HepG2 (cell line): ENCODE results near the gene ZNF524. TPM values are rescaled to one million over a fixed set of nuclear protein-coding genes. Genes with fewer than 3 reads are reported as not detected.

ENCODE experiments used
- ATAC-seq: fragments of 200-7000 bp; cut with Tn5 transposase; 3 replicates; pipeline ENCODE4 v1.9.1; 2020; ENCODE audit warnings: mild to moderate bottlenecking, moderate library complexity
- BruUV-seq: library from RNA; stranded (reverse); fragments of 400-500 nt; replicated peaks from 2 replicates; lab custom pipeline; 2021; lab: Mats Ljungman, UMichigan
- CTCF ChIA-PET: fragments of 300-600 bp; formaldehyde crosslinking; extraction: SDS; loops from one replicate; lab custom pipeline; 2021; ENCODE audit warnings: low total read pairs, inconsistent platforms, low intra/inter-chr PET ratio; lab: Yijun Ruan, JAX
- POLR2A ChIA-PET: fragments of 350-600 bp; sonication (Branson Sonifier 250); formaldehyde crosslinking; loops from one replicate; lab custom pipeline; 2020; ENCODE audit warnings: antibody characterized with exemption, inconsistent platforms; lab: Yijun Ruan, JAX
- DNase-seq: peaks from one replicate; pipeline ENCODE4 v3.0.0-alpha.2; 2015; ENCODE audit warnings: low spot score
- FAIRE-seq: peaks from 3 replicates; lab custom pipeline; 2011; peaks lifted over from hg19 to GRCh38; lab: Jason Lieb, UNC
- H2AFZ ChIP-seq: one replicate; pipeline ENCODE4 v1.6.1; 2011; ENCODE audit warnings: low read length, inconsistent platforms
- H3K27ac ChIP-seq: fragments of 300-600 bp; 3 replicates; pipeline ENCODE4 v1.8.0; 2011; ENCODE audit warnings: mixed run types, mild to moderate bottlenecking, mixed read lengths, low read length, inconsistent platforms; ENCODE audit not compliant: insufficient read depth; ENCODE audit errors: extremely low read length
- H3K27me3 ChIP-seq, 2 experiments: fragments of 200-600 bp in 1 of 2; 2 replicates in 1 of 2; 3 replicates in 1 of 2; pipeline versions ENCODE4 v1.6.0 to v1.8.0; 2011; ENCODE audit warnings: low read length in 2 of 2, mild to moderate bottlenecking in 2 of 2, moderate library complexity in 2 of 2, inconsistent platforms in 1 of 2; ENCODE audit not compliant: insufficient read depth in 2 of 2, control insufficient read depth in 1 of 2
- H3K36me3 ChIP-seq, 2 experiments: fragments of 200-600 bp in 1 of 2; replicated peaks in 1 of 2; 2 replicates in 1 of 2; 3 replicates in 1 of 2; pipeline versions ENCODE4 v1.5.1 to v1.8.0; 2011; ENCODE audit warnings: low read length in 2 of 2, inconsistent platforms in 1 of 2; ENCODE audit not compliant: insufficient read depth in 2 of 2, control insufficient read depth in 1 of 2
- H3K4me1 ChIP-seq: 2 replicates; pipeline ENCODE4 v1.5.1; 2012; ENCODE audit warnings: low read length, inconsistent platforms; ENCODE audit not compliant: insufficient read depth
- H3K4me2 ChIP-seq: 2 replicates; pipeline ENCODE4 v1.6.0; 2011; ENCODE audit warnings: low read depth, low read length, inconsistent platforms
- H3K4me3 ChIP-seq, 3 experiments: fragments of 200-600 bp in 1 of 3; sonication (generic), shearing (Covaris generic) in 1 of 3; replicated peaks in 1 of 3; 2 replicates each; pipeline ENCODE4 v1.5.1; 2011 to 2016; ENCODE audit warnings: low read length in 3 of 3, inconsistent platforms in 2 of 3, low read depth in 2 of 3, mild to moderate bottlenecking in 2 of 3, control low read depth in 1 of 3, mixed read lengths in 1 of 3; ENCODE audit not compliant: insufficient read depth in 1 of 3
- H3K79me2 ChIP-seq: one replicate; pipeline ENCODE4 v1.6.1; 2011; ENCODE audit warnings: low read length, inconsistent platforms; ENCODE audit not compliant: insufficient read depth
- H3K9ac ChIP-seq: 2 replicates; pipeline ENCODE4 v1.6.0; 2011; ENCODE audit warnings: mild to moderate bottlenecking, low read depth, low read length, inconsistent platforms; ENCODE audit not compliant: insufficient read depth
- H3K9me3 ChIP-seq: 2 replicates; pipeline ENCODE4 v1.5.1; 2012; ENCODE audit warnings: mild to moderate bottlenecking, low read length
- H4K20me1 ChIP-seq: 2 replicates; pipeline ENCODE4 v1.6.0; 2011; ENCODE audit warnings: inconsistent platforms, mild to moderate bottlenecking, low read length, moderate library complexity; ENCODE audit not compliant: insufficient read depth
- REPIN1 ChIP-seq: sonication (generic); formaldehyde crosslinking; IDR thresholded peaks from 2 replicates; pipeline ENCODE4 v1.8.0; 2022; ENCODE audit warnings: missing genetic modification reagents, low read depth, mild to moderate bottlenecking, borderline replicate concordance
- SOX13 ChIP-seq, 3 experiments: fragments of 450-650 bp in 1 of 3; sonication (generic) in 1 of 3; formaldehyde crosslinking in 1 of 3; IDR thresholded peaks in 2 of 3; conservative IDR thresholded peaks in 1 of 3; 2 replicates each; pipeline versions ENCODE4 v1.5.0 to v1.6.1; 2016 to 2020; ENCODE audit warnings: antibody characterized with exemption in 1 of 3, mild to moderate bottlenecking in 1 of 3, missing compliant biosample characterization in 1 of 3, missing genetic modification reagents in 1 of 3, moderate library complexity in 1 of 3
- SRSF4 ChIP-seq: fragments of 200-400 bp; formaldehyde crosslinking; IDR thresholded peaks from one replicate; pipeline ENCODE4 v1.6.1; 2018; ENCODE audit warnings: mild to moderate bottlenecking, low read depth, low read length, moderate library complexity; ENCODE audit not compliant: poor library complexity, severe bottlenecking
- ZFX ChIP-seq: sonication (generic); formaldehyde crosslinking; IDR thresholded peaks from 2 replicates; pipeline ENCODE4 v1.4.0; 2020; ENCODE audit warnings: mild to moderate bottlenecking, low read depth, missing genetic modification reagents, moderate library complexity
- ZFYVE20 ChIP-seq: sonication (generic); formaldehyde crosslinking; IDR thresholded peaks from 2 replicates; pipeline ENCODE4 v1.8.0; 2023; ENCODE audit warnings: low read depth, mild to moderate bottlenecking, moderate library complexity, missing genetic modification reagents, borderline replicate concordance
- ZNF230 ChIP-seq: sonication (generic); formaldehyde crosslinking; IDR thresholded peaks from 2 replicates; pipeline ENCODE4 v1.4.0; 2020; ENCODE audit warnings: mild to moderate bottlenecking, missing genetic modification reagents
- ZNF646 ChIP-seq: sonication (generic); formaldehyde crosslinking; IDR thresholded peaks from 2 replicates; pipeline ENCODE4 v1.9.0; 2021; ENCODE audit warnings: mild to moderate bottlenecking, missing genetic modification reagents
- ZNF687 ChIP-seq: sonication (generic); formaldehyde crosslinking; IDR thresholded peaks from 2 replicates; pipeline ENCODE4 v1.5.1; 2020; ENCODE audit warnings: mild to moderate bottlenecking, missing genetic modification reagents, moderate library complexity
- ZNF770 ChIP-seq: sonication (generic); formaldehyde crosslinking; IDR thresholded peaks from 2 replicates; pipeline ENCODE4 v1.5.0; 2020; ENCODE audit warnings: mild to moderate bottlenecking, missing genetic modification reagents
- WGBS: methylation state at CpG from one replicate; pipeline ENCODE4 v1.1.6; 2017; ENCODE audit warnings: low lambda C conversion rate; 5-methylcytosine and 5-hydroxymethylcytosine counted together
- in situ Hi-C: cut with HindIII; loops from 2 replicates; pipeline ENCODE4 v1.10.0; 2017; ENCODE audit warnings: low pct_unique_long_range_greater_than_20kb; ENCODE audit not compliant: extremely low pct_ligation_motif_present
- intact Hi-C: fragments of 100-400 bp; cut with micrococcal nuclease; formaldehyde crosslinking; loops from one replicate; pipeline ENCODE4 v1.10.0; 2022; ENCODE audit not compliant: unreplicated experiment
- polyA plus RNA-seq, 8 experiments: library from polyadenylated mRNA; depleted of rRNA in 3 of 8; stranded (reverse) in 7 of 8; unstranded in 1 of 8; fragments of >200 nt; fragmentation: Illumina TruSeq in 4 of 8; extraction: Trizol in 4 of 8; gene quantifications; 2 replicates each; pipeline versions ENCODE4 v1.2.1 to v1.2.3, GENCODE V29; 2011 to 2016; ENCODE audit warnings: low read depth in 4 of 8, missing spikeins in 1 of 8, mixed read lengths in 1 of 8; ENCODE audit not compliant: insufficient read depth in 1 of 8
- total RNA-seq, 5 experiments: library from RNA; depleted of rRNA; stranded (reverse); fragments of >200 nt; fragmentation: Illumina TruSeq; extraction: Trizol; gene quantifications; 2 replicates each; pipeline ENCODE4 v1.2.3, GENCODE V29; 2016; ENCODE audit warnings: low read depth in 1 of 5

Gene ZNF524
- total and polyA plus RNA-seq, 2 of the 13 experiments (the other 11 are each of a cell fraction or from before 2014, with no cell fraction given) = 3.2 to 4.6 TPM

- Histone ChIP-seq H3K36me3 (no peaks in the 10 kb centered on the region), H3K4me1 (peaks cover 79% of the 10 kb centered on the region), H3K27me3 (no peaks in the 10 kb centered on the region; a peak in 1 of 5 replicates), H3K9ac (peak overlapping the region; percentile 68; the same call in 1 of the 2 replicates), H4K20me1 (no peaks in the 10 kb centered on the region), H3K27ac (no peak overlapping the region), H3K4me3 (peak overlapping the region; percentile 55 to 80 (median 66)), H3K4me2 (peak overlapping the region; percentile 97), H3K79me2 (no peaks in the 10 kb centered on the region), H3K9me3 (no peaks in the 10 kb centered on the region), H2AFZ (no peak overlapping the region)
- WGBS = 7% methylated on average over 7 of the region's 7 CpGs
- no TSS peak for BruUV-seq
- CTCF ChIA-PET = no interaction called here
- no peak for DNase-seq
- in situ Hi-C loops (no loop called here), intact Hi-C loops (loop anchor here (10.0 kb wide), 1 partner anchor 55 kb away; the partner anchor contains the start of genes ZNF524 and ZNF865)
- POLR2A ChIA-PET = interaction anchor here (0.8 to 1.3 kb wide), 7 partner anchors 9 to 341 kb away, joined by 3 to 13 read pairs (median 3); partner anchors contain the start of genes FIZ1, PTPRH, U2AF2 and UBE2S
- no peak for ATAC-seq
- peak; percentile 15 for FAIRE-seq
- TF ChIP-seq ZNF687 (0 out of 2 replicates have a peak, but pooled peaks have one; percentile 1), ZFX (CRISPR knock-in tag) (0 out of 2 replicates have a peak, but pooled peaks have one; percentile 6), ZFYVE20 (CRISPR knock-in tag) (no peak), SRSF4 (no peak), ZNF646 (0 out of 2 replicates have a peak, but pooled peaks have one; percentile 32), SOX13 (IDR thresholded peaks at IDR 0.05) (no peak), SOX13 (CRISPR knock-in tag; conservative IDR thresholded peaks at IDR 0.05 in 1 of 2, IDR thresholded peaks at IDR 0.05 in 1 of 2) (no peak), REPIN1 (CRISPR knock-in tag) (0 out of 2 replicates have a peak, but pooled peaks have one; percentile 95), ZNF230 (no peak), ZNF770 (CRISPR knock-in tag) (peak; percentile 11; the same call in 1 of the 2 replicates)
These were observed 49.8 kb upstream of the ZNF524 start for GRCh38 chr19:55550321-55550650.
